NCI-H2081 treated with DMSO at 0.1 percent for 48 hours (cell line): ENCODE results near the gene FBXW2.

Experiments used
- DNase-seq: peaks from one replicate; lab custom pipeline; 2025; lab: John Stamatoyannopoulos, UW

Gene FBXW2

DNA sequence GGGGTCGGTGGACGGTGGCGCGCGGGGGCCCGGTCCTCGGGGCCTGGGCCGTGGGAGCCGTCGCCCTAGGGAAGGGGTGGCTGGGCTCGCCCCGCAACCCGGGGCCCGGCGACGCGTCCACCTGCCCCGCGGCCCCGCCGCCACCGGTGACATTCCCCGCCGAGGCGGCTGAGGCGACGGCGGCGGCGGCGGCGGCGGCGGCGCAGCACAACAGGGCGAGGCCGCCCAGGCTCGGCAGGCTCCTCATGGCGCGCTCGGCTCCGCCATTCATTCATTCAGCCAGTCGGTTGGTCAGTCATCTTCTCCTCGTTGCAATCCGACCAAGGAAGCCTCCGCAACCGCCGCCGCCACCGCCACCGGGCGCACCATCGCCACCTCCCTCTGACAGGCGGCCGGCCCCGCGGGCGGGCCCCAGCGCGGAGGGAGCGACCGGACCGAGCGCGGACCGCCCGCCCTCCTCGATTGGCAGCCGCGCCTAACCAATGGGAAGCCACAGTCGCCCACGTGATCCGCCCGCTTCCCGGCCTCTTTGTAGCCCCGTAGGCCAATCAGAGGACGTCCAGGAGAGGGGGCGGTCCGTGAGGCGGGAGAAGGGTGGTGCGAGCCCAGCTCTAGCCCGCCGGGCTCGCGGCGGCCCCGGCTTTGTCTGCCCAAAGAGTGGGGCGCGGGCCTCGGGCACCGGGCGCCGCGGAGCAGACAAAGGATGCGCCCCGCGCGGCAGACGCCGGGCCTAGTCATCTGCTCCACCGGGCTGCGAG, 78.9 kb downstream of the FBXW2 start, which contains the start of gene MEGF9:
Gene MEGF9, minus strand, starts transcription at position 383 of the 758 bp plus-strand sequence. Its CDS starts 112 bp downstream, at position 271.
- DNase-seq = peak; percentile 82

DNA sequence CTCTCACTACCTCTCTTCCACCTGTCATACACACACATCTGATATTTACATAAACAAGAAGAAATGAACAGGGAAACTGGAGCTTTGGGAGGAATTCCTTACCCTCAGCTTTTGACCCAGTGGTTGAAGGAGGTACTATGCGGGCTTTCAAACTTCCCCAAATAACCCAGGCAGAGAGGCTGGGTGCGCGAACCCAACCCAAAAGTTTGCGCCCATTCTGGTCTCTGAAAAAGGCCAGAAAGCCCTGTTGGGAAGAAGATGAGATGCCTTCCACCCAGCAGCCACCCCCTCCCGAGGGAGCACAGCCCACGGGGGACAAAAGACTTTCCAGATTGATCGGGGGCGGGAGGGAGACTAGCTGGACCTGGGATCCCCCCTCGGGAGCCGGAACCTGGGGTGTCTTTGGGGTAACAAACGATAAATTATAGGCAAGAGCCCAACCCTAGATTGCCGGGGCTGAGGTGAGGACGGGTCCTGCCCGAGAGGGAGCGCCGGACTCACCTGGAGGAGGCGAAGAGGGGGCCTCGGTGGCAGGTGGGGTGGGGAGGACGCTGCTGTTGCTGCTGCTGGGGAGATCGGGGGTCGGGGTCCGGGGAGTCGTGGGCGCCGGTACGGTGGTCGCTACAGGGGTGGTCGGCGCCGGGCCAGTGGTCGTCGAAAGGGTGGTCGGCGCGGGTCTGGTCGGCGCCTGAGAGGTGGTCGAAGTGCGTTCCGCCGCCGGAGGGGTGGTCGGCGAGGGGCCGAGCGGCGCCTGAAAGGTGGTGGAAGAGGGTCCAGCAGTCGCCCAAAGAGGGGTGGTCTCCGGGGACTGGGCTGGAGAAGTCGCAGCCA, 79.7 kb downstream of the FBXW2 start:
- no peak for DNase-seq

DNA sequence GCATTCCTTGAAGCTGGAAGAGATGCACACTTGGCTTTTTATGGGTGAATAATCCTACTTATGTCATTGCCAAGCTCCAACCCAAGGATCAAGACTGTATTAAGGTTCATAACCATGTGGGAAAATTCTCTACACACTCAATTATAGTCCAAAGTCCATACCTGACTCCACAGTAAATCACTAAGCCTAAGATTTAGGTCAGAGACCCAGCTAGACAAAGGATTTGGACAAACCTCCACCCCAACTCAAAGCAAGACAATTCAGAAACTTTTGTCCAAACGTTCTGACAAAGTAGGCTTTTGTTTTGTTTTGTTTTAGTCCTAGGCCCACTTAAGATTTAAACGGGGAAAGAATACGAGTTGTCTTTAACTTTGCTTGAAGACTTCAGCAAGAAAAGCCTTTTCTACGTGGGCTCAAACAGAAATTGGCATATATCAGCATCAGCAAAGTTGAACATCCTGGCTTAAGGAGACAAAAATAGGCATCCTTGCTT, 80.6 kb downstream of the FBXW2 start:
- no peak for DNase-seq

DNA sequence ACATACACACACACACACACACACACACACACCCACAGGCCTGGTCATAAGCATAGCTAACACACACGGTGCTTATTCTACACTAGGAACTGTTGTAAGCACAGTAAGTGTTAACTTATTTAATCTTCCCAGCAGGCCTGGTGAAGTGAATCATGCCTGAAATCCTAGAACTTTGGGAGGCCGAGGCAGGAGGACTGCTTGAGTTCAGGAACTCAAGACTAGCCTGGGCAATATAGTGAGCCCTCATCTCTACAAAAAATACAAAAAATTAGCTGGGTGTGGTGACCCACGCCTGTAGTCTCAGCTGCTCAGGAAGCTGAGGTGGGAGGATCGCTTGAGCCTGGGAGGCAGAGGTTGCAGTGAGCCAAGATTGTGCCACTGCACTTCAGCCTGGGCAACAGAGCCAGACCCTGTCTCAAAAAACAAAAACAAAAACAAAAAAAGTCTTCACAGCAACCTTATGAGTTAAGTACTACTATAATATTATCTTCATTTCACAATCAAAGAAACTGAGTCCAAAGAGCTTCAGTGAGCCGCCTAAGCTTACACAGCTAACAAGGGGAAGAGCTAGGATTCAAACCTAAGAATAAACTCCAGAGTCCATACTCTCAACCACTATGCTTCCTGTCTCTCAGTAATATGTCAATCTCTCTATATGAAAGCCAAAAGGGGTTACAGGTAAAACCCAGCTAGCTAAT, 81.2 kb downstream of the FBXW2 start:
- no peak for DNase-seq

DNA sequence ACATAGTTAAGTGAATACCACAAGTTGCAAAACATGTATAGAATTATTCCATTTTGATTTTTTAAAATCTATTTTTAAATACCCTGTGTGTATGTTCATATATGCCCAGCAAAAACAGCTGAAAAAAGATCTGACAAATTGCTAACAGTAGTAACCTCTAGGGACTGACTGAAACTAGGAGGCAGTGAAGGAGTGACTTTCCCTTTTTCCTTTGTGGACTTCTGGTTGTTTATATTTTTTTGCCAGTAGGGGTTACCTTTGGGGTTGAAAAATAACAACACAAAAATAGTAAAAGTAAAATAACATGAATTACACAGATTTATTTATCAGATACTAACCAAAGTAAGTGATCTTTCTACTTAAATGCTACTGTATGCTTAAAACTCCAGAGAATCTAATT, 81.9 kb downstream of the FBXW2 start:
- DNase-seq = no peak

DNA sequence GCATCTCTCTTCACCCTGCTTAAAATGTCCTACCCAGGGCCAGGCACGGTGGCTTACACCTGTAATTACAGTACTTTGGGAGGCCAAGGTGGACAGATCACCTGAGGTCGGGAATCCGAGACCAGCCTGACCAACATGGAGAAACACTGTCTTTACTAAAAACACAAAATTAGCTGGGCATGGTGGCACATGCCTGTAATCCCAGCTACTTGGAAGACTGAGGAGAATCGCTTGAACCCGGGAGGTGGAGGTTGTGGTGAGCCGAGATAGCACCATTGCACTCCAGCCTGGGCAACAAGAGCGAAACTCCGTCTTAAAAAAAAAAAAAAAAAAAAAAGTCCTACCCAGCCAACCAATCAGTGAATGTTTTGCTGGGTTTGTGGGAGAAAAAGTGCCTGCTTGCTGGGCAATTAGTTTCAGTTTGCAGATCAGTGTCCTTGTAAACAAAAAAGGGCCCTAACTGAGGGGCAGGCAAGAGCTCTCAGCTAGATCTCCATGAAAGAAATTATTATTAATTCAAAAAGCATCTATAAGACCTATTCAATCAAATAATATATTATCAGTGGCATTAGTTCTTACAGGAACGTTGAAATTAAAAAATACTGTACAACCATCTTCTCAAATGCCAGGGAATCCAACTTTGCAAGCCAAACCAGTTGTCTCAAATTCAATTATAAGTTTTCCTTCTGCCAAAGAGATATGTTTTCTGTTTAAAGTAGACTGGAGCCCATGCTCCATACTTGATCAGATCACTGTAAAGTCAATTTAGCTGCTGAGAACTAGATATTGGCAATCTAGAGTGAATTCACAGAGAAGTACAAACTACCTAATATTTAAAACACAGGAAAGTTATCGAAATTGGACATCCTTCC, 82.9 kb downstream of the FBXW2 start:
- DNase-seq = no peak

DNA sequence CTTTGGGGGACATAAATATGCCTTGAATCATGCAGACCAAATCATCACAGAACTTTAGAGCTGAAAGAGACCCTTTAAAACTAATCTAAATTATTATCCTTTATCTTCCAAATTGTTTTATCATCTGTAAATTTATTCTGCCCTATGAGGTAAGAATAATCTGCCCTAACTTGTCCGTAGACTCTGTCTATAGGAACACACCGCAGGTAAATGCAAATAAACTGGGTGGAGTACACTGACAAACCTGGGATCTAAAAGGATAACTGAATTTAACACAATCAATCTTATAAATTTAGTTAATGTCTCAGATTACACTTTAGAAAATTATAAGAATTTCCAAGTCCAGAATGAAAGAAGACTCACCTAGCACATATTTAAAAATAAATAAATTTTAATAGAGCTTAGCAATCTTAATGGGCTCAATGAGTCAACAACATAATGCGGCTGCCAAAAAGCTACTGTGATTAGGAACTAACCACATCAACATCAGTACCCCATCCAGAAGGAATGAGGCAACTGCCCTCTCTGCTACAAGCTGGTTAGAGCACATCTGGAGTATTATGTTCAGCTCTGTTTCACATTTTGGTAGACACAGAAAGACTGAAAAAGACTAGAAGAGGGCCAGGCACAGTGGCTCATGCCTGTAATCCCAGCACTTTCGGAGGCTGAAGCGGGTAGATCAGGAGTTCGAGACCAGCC, 84.5 kb downstream of the FBXW2 start:
- no peak for DNase-seq

DNA sequence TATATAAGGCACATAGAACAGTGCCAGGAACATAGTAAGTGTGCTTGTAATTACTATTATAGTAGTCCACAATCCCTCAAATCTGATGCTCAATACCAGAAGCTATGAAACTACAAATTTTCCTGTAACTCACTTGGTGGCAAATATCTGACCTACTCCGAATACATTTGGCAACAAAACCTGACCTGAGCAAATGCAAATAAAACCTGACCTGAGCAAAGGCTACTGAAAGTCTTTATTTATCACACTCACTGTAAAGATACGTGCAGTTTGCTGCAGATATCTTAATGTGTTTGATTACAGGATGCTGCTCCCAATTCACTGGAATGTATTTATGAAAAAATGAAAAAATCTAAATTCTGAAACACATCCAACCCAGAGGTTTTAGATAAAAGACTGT, 86.0 kb downstream of the FBXW2 start:
- DNase-seq = no peak
